K562 (cell line): ENCODE measurements around the gene PPRC1. TPM values are rescaled to one million over a fixed set of nuclear protein-coding genes. Genes with fewer than 3 reads are reported as not detected.

Experiments used
- CBFB ChIP-seq: sonication (generic); formaldehyde crosslinking; IDR thresholded peaks from 2 replicates; pipeline ENCODE4 v1.4.0; 2020; ENCODE audit warnings: mild to moderate bottlenecking, missing genetic modification reagents
- CREM ChIP-seq: IDR thresholded peaks from 2 replicates; pipeline ENCODE4 v1.6.1; 2014; ENCODE audit warnings: antibody characterized with exemption, low read depth
- FOS ChIP-seq: IDR thresholded peaks from 3 replicates; pipeline ENCODE4 v1.6.1; 2011; ENCODE audit not compliant: insufficient read length; ENCODE audit errors: extremely low read depth
- GABPB2 ChIP-seq: fragments of 250-450 bp; sonication (Bioruptor Pico); conservative IDR thresholded peaks from 2 replicates; pipeline ENCODE4 v1.5.1; 2021; ENCODE audit warnings: mild to moderate bottlenecking
- KAT2B ChIP-seq: IDR thresholded peaks from one replicate; pipeline ENCODE4 v1.6.1; 2012; ENCODE audit warnings: low read depth, mild to moderate bottlenecking, control low read depth, inconsistent platforms, low read length, moderate library complexity
- NEUROD1 ChIP-seq: fragments of 150-350 bp; IDR thresholded peaks from 2 replicates; pipeline ENCODE4 v1.6.1; 2014; ENCODE audit warnings: borderline replicate concordance, low read length, low read depth; ENCODE audit not compliant: partially characterized antibody
- NUFIP1 ChIP-seq: fragments of 450-650 bp; IDR thresholded peaks from 2 replicates; pipeline ENCODE4 v1.6.1; 2018; ENCODE audit not compliant: partially characterized antibody
- THRB ChIP-seq: fragments of 450-650 bp; formaldehyde crosslinking; conservative IDR thresholded peaks from 2 replicates; pipeline ENCODE4 v1.4.0; 2022; ENCODE audit warnings: mild to moderate bottlenecking, missing genetic modification characterization
- U2AF1 ChIP-seq: fragments of 200-400 bp; formaldehyde crosslinking; optimal IDR thresholded peaks from 2 replicates; pipeline ENCODE3; 2017; ENCODE audit warnings: mild to moderate bottlenecking, low read depth, low read length, moderate library complexity
- ZBTB40 ChIP-seq, 2 experiments: fragments of 450-650 bp in 1 of 2; sonication (generic) in 1 of 2; formaldehyde crosslinking in 1 of 2; IDR thresholded peaks; 2 replicates each; pipeline versions ENCODE4 v1.7.1 to v1.9.0; 2016 to 2022; ENCODE audit warnings: inconsistent platforms in 1 of 2, mild to moderate bottlenecking in 1 of 2, missing genetic modification reagents in 1 of 2
- ZNF140 ChIP-seq: fragments of 250-450 bp; sonication (Bioruptor Pico); IDR thresholded peaks from 2 replicates; pipeline ENCODE4 v1.8.0; 2021; ENCODE audit warnings: moderate library complexity, mild to moderate bottlenecking, inconsistent platforms
- ZNF23 ChIP-seq: fragments of 250-450 bp; sonication (Bioruptor Pico); IDR thresholded peaks from 2 replicates; pipeline ENCODE4 v1.4.0; 2020; ENCODE audit warnings: mild to moderate bottlenecking
- ZNF511 ChIP-seq: sonication (generic); formaldehyde crosslinking; IDR thresholded peaks from 2 replicates; pipeline ENCODE4 v1.8.0; 2022; ENCODE audit warnings: mild to moderate bottlenecking, missing genetic modification reagents
- ZNF707 ChIP-seq: fragments of 250-450 bp; sonication (Bioruptor Pico); conservative IDR thresholded peaks from 2 replicates; pipeline ENCODE4 v1.8.0; 2022; ENCODE audit warnings: inconsistent platforms, mild to moderate bottlenecking, moderate library complexity
- polyA plus RNA-seq, 8 experiments: library from polyadenylated mRNA; depleted of rRNA in 4 of 8; stranded (reverse) in 5 of 8; unstranded in 3 of 8; fragments of >200 nt; fragmentation: Nextera tagmentation in 2 of 8; fragmentation: Illumina TruSeq in 1 of 8; extraction: Ambion mirVana in 2 of 8; extraction: Trizol in 1 of 8; gene quantifications; 2 replicates each; pipeline versions ENCODE4 v1.2.1 to v1.2.3, GENCODE V29; 2011 to 2014; ENCODE audit warnings: inconsistent platforms in 1 of 8, missing spikeins in 1 of 8
- total RNA-seq, 7 experiments: library from RNA; depleted of rRNA in 6 of 7; stranded (reverse); fragments of >200 nt in 6 of 7; fragmentation: Illumina TruSeq in 2 of 7; extraction: Trizol in 2 of 7; gene quantifications; 2 replicates each; pipeline versions ENCODE4 v1.2.1 to v1.2.3, GENCODE V29; 2011 to 2021; ENCODE audit warnings: low replicate concordance in 1 of 7
- TF ChIP-seq, protein P1 (sequence below): sonication (generic); formaldehyde crosslinking; IDR thresholded peaks from 2 replicates; pipeline ENCODE4 v1.8.0; 2022; ENCODE audit warnings: mild to moderate bottlenecking, missing genetic modification reagents

PPRC1 gene
- total and polyA plus RNA-seq, 9 of the 15 experiments (the other 6 are each of a cell fraction or from before 2014, with no cell fraction given) = 8.5 to 47.1 (median 16.2) TPM

DNA sequence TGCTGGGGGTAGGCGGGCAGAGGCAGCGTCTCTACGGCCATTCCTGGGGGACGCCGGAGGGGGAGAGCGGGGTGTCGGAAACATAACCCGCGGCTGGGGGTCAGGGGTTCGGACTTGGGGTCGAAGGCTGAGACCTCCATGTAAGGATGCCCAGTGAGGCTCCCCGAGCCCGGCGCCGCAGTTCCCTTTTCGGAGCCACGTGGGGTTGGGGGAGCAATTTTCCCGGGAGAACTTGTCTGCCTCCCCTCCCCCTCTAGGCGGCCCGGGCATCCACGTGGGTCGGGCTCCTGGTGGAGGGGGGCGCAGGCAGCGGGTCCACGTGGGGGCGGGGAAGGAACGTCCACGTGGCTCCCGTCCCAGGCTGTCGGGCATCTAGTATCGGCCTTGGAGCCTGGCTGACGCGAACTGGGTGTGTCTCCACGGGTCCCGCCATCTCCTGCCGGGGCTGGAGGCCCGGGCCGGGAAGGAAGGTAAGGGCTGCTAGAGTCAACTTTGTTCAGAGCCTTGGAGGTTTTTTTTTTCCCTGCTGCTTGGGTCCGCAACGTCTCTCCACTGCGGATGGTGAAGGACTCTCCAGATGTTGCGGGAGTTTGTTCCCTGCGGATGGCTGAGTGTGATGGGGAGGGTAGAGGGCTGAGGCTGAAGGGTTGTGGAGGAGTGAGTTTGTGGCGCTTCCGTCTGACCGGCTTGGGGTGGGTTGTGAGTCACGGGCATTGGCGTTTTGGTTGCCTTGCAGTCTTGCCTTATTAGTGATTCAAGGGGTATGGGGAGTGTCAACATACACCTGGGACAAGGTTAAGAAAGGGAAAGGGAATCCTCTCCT is 744 bp downstream of the PPRC1 start (continued):
- no peak for TF ChIP-seq ZBTB40 (IDR thresholded peaks at IDR 0.05)
- TF ChIP-seq ZBTB40 (CRISPR knock-in tag; IDR thresholded peaks at IDR 0.05) = no peak
- TF ChIP-seq, protein P1, sequence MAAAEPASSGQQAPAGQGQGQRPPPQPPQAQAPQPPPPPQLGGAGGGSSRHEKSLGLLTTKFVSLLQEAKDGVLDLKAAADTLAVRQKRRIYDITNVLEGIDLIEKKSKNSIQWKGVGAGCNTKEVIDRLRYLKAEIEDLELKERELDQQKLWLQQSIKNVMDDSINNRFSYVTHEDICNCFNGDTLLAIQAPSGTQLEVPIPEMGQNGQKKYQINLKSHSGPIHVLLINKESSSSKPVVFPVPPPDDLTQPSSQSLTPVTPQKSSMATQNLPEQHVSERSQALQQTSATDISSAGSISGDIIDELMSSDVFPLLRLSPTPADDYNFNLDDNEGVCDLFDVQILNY (CRISPR knock-in tag) = no peak
- TF ChIP-seq CBFB (CRISPR knock-in tag) = no peak
- peak; percentile 21; the same call in 1 of the 2 replicates for TF ChIP-seq CREM
- TF ChIP-seq U2AF1 = no peak
- no peak for TF ChIP-seq THRB (CRISPR knock-in tag)
- TF ChIP-seq KAT2B = no peak
- TF ChIP-seq ZNF23 (CRISPR knock-in tag) = no peak
- TF ChIP-seq NEUROD1 = peak; percentile 20
- no peak for TF ChIP-seq ZNF707 (CRISPR knock-in tag)
- no peak for TF ChIP-seq GABPB2 (CRISPR knock-in tag)
- no peak for TF ChIP-seq ZNF140 (CRISPR knock-in tag)
- TF ChIP-seq ZNF511 (CRISPR knock-in tag) = no peak; the same call in 1 of the 2 replicates
- TF ChIP-seq NUFIP1 = no peak
- no peak for TF ChIP-seq FOS
